ENCODE data around the gene ROR1.
"Not testable (repeated sequence)": the region's sequence is repeated elsewhere in the genome, so short reads cannot be mapped to it uniquely, and the experiment has no call there.

The ROR1 gene

DNA sequence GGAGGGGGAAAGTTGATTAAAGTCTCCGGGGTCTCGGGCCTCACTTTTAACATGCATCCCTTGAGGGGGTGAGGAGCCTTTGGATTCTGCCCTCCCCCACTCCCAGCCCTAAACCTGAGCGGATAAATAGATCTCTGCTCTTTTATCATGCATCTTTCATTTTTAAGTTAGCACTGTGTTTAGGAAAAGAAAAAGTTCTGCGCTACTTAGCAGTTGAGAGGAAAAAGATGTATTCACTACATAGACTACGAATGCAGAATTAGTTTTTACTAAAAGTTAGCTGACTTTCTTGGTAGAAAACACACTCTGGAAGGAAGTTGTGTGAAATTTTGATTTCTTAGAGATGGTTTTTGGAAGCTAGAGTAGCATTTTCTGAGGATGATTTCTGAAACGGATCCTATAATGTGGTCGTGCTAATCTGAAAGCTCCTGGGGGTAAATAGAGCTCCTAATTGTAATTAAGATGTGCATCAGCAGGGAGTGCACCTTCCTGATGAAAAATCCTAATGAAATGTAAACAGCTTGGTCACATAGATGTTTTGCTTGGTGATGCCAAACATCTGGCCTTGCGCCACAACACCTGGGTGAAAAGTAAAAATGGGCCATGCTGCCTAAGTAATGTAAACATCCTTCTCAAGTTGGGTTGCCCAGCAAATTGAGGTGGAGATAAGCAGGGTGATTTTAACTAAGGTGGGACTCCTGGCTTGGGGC is 1.8 kb downstream of the ROR1 start:
- no peaks in the 10 kb centered on the region for H3K36me3 ChIP-seq (ENCODE audit: insufficient read depth, low read length)
- no peaks in the 10 kb centered on the region for H3K9me3 ChIP-seq (ENCODE audit: control insufficient read depth, insufficient read depth, low read length)
- H3K4me1 ChIP-seq (ENCODE audit: insufficient read depth, low read length): peaks cover 59% of the 10 kb centered on the region
- peak overlapping the region; percentile 76 for H3K9ac ChIP-seq (ENCODE audit: low read depth, low read length)

DNA sequence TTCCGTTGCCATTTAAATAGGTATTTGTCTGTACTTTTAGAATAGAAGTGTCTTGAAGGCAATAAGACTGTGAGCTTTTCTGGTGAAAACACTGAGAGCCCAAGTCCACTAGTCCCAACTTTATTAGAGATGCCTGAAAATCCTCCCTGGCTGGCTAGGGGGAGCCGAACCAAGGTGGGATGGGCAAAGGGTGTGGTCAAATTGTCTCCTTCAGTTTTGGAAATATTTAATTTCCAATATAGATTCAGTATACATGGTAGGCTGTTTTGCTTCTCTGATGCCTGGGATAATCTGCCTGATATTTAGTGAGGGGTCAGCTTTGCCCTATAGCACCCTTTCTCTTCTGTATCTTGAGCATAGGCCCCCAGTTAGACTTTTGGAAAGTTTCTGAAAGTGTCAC is 3.5 kb downstream of the ROR1 start:
- no peaks in the 10 kb centered on the region for H3K36me3 ChIP-seq (ENCODE audit: insufficient read depth, low read length)

DNA sequence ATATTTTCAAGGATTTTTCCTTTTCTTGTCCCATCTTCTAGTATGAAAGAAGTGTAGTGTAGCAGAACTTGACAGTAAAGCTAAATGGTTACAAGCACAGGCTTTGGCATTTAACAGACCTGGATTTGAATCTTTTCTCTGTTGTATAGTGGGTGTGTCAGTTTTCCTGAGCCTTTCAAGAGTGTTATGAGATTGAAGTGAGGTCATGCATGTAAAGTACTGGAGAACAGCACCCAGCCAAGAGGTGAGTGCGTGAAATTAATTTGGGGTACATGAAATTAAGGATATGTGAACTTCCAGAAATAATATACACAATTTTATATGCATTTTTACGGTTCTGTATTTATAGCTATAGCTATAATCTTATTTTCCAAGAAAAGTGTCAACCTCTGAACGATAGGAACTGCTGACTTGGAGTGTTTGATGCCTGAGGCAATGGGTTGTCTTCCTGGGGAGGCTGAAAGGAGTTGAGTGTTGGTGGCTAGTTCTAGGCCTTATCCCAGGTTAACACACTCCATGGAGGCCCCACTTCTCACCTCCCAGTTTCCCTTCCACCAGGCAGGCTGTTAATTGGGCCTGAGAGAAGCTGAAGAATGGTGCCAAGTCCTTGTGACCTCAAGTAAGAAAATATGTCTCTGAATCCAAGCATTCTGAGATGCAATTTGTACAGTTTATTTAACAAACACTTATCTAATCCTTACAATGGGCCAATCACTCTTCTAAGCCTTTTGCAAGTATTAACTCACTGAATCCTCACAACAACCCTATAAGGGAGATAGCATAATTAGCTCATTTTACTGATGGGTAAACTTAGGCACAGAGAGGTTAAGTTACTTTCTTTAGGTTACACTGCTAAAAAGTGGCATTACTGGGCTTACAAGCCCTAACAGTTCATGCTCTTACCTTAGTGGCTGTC is 4.4 kb downstream of the ROR1 start:
- Histone ChIP-seq H3K9ac (ENCODE audit: low read depth, low read length) (no peak overlapping the region), H3K36me3 (ENCODE audit: insufficient read depth, low read length) (no peaks in the 10 kb centered on the region), H3K9me3 (ENCODE audit: control insufficient read depth, insufficient read depth, low read length) (no peaks in the 10 kb centered on the region), H3K4me1 (ENCODE audit: insufficient read depth, low read length) (peaks cover 70% of the 10 kb centered on the region)

More for the DNA sequence above, 3.5 kb downstream of the ROR1 start:
- no peaks in the 10 kb centered on the region for H3K9me3 ChIP-seq (ENCODE audit: control insufficient read depth, insufficient read depth, low read length)
- peaks cover 70% of the 10 kb centered on the region for H3K4me1 ChIP-seq (ENCODE audit: insufficient read depth, low read length)
- H3K9ac ChIP-seq (ENCODE audit: low read depth, low read length): no peak overlapping the region

DNA sequence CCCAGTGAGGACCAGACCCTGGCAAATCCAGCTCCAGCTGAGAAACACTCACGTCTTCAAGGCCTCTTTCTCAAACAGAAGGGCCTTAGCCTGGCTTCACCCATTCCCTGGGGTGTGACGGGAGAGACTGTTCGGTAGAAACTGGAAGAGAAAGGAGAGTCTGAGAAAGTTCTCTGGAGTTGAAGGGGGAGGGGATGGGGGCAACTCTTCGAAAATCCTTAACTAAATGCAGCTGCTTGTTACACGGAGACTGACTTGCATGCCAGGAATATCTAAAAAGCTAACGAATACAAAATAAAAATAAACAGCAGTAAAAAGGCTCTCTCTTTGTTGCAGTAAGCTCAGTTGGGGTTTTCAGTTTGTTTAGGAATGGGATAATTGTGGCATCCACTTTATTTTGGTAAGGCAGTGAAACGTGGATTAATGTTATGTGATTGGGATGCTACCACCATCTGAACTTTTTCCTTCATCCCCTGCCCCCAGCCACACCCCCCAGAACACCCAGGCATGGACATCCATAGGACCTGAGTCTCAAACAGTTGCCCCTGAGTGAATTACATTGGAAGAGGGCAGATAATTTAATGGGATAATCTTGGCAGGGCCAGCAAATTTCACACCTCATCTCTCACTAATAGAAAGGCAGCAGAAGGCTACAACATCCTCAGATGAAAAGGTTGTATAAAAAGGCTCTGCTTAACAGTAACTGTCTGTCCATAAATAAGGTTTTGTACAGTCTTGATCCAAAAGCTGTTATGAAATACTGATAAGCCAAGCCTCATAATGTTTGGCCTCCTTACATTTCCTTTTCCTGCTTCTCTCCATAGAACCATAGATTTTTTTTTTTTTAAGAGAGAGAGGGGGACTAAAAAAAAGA is 5.8 kb downstream of the ROR1 start:
- H3K4me1 ChIP-seq (ENCODE audit: insufficient read depth, low read length): peaks cover 79% of the 10 kb centered on the region
- peak overlapping the region; percentile 5; the same call in 1 of the 2 replicates for H3K9ac ChIP-seq (ENCODE audit: low read depth, low read length)
- no peaks in the 10 kb centered on the region for H3K9me3 ChIP-seq (ENCODE audit: control insufficient read depth, insufficient read depth, low read length)
- H3K36me3 ChIP-seq (ENCODE audit: insufficient read depth, low read length): no peaks in the 10 kb centered on the region

DNA sequence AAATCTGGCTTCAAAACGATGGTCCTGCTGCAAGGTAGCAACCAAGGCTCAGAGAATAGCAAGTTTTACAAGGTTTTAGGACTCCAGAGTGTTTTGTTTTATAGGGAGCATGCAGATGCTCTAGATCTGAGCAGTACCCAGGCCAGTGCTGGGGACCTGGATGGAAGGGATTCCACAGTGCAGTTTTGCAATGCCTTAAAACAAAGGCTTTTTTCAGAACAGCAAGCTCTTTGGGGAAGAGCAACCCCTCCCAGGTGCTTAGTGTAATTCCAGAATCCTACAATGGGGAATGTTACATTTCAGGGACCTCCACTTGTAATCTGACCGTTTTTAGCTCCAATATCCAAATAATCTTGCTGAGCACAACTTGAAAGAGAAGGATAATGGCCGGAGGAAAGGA is 6.7 kb downstream of the ROR1 start:
- H3K4me1 ChIP-seq (ENCODE audit: insufficient read depth, low read length): peaks cover 86% of the 10 kb centered on the region
- no peak overlapping the region for H3K9ac ChIP-seq (ENCODE audit: low read depth, low read length)
- H3K36me3 ChIP-seq (ENCODE audit: insufficient read depth, low read length): no peaks in the 10 kb centered on the region
- no peaks in the 10 kb centered on the region for H3K9me3 ChIP-seq (ENCODE audit: control insufficient read depth, insufficient read depth, low read length)

DNA sequence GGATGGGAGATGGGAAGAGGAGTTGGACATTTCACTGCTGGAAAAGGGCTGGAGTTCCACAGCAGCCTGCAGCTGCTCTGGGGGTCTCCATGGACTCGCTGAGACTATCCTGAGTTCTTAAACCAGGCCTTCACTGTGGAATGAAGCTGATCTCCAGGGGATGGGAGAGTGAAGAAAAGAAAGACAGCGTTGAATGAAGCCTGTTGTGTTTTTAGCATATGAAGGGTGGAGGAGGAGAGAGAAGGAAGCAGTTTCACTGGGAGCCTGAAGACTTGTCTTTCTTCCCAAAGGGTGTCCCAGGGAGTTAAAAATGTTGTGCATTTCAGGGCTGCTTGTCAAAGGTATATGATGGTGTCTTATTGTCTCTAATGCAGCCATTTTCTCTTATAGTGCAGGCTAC is 9.2 kb downstream of the ROR1 start:
- H3K36me3 ChIP-seq (ENCODE audit: insufficient read depth, low read length): no peaks in the 10 kb centered on the region
- H3K9ac ChIP-seq (ENCODE audit: low read depth, low read length): peak overlapping the region; percentile 17
- H3K4me1 ChIP-seq (ENCODE audit: insufficient read depth, low read length): peaks cover 82% of the 10 kb centered on the region
- no peaks in the 10 kb centered on the region for H3K9me3 ChIP-seq (ENCODE audit: control insufficient read depth, insufficient read depth, low read length)

DNA sequence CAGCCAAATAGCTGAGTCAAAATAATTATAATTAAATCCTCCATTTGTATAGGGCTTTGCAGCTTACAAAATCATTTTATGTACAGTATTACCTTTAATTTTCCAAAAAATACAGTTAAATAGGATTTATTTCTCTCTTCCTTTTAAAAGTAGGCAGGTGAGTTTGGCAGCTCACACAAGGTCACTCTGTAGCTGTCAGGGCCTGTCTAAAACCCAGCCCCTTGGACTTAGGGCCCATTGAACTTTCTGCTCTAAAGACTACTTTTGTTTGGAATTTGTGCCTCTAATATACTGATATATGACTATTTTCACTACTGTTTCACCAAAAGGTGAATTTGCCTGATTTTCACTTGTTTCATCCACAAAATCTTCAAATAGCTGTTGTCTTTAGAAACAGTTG is 10.3 kb downstream of the ROR1 start:
- Histone ChIP-seq H3K4me1 (ENCODE audit: insufficient read depth, low read length) (peaks cover 77% of the 10 kb centered on the region), H3K36me3 (ENCODE audit: insufficient read depth, low read length) (no peaks in the 10 kb centered on the region), H3K9me3 (ENCODE audit: control insufficient read depth, insufficient read depth, low read length) (no peaks in the 10 kb centered on the region), H3K9ac (ENCODE audit: low read depth, low read length) (no peak overlapping the region)

DNA sequence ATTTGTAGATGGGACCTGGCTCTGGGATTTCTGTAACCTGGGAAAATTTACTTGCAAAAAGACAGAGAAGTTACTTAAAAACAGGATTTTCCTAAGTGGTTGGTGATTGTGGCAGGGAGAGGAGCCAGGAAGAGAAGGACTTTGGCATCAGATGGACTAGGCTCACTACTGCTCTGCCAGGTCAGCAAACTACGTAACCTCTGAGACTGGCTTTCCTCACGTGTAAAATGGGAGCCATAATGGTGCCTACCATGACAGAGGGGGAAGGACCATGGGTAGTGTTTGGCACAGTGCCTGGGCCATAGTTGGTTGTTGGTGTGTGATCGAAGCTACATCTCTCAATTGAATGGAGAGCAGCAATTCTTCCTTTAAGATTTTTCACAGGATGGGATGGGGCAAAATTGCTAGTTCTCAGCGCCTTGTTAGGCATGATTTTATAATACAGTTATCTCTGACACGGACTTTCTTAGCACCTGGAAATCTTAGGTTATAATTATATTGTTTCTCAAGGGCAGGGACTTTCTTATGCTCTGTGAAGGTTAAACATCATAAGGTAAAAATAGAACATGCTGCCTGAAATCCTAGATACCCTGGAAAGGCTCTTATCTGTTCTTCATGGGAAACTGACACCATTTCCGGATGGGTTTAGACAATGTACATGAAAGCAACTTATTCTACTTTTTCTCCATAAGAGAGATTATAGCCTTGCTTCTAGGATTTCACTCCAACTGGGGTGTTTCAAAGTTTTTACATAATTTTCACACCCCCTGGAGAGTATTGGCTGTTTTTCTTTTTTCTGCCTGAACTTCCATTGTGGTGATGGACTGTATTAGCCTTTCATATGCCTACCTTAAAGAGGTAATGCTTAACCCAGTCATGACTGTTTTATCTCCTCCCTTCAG is 10.9 kb downstream of the ROR1 start:
- no peaks in the 10 kb centered on the region for H3K9me3 ChIP-seq (ENCODE audit: control insufficient read depth, insufficient read depth, low read length)
- no peaks in the 10 kb centered on the region for H3K36me3 ChIP-seq (ENCODE audit: insufficient read depth, low read length)
- H3K9ac ChIP-seq (ENCODE audit: low read depth, low read length): no peak overlapping the region
- peaks cover 78% of the 10 kb centered on the region for H3K4me1 ChIP-seq (ENCODE audit: insufficient read depth, low read length)

DNA sequence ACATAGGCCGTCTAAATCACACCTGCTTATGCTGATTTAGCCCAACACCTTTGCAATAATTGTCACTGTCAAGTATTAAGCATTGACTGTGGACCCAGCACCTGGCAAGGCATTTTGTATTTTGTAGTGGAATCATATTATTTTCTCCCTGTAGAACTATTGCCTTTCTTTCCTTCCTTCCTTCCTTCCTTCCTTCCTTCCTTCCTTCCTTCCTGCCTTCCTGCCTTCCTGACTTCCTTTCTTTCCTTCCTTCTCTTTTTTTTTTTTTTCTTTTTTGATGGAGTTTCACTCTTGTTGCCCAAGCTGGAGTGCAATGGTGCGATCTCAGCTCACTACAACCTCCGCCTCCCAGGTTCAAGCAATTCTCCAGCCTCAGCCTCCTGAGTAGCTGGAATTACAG is 13.5 kb downstream of the ROR1 start:
- H3K4me1 ChIP-seq (ENCODE audit: insufficient read depth, low read length): peaks cover 77% of the 10 kb centered on the region
- H3K36me3 ChIP-seq (ENCODE audit: insufficient read depth, low read length); H3K9ac ChIP-seq (ENCODE audit: low read depth, low read length); H3K9me3 ChIP-seq (ENCODE audit: control insufficient read depth, insufficient read depth, low read length): not testable (repeated sequence)

DNA sequence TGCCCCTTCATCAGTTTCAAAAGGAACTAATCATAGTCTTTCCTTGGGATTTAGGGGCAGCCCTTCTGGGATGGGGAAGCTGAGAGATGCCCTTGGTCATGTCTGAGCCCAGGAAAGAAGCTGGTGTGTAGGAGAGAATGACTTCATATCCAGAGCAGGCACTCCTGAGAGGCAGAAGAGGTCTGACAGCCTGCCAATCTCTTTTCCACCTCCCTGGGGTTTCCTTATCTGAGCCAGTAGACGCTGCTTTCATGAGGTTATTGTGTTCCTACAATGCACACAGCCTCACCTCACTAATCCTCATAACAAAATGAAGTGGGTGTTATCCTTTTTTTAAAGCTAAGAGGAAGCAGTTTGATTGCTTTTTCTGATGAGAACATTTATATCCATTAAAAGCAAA is 14.1 kb downstream of the ROR1 start:
- Histone ChIP-seq H3K4me1 (ENCODE audit: insufficient read depth, low read length) (peaks cover 77% of the 10 kb centered on the region), H3K9me3 (ENCODE audit: control insufficient read depth, insufficient read depth, low read length) (no peaks in the 10 kb centered on the region), H3K36me3 (ENCODE audit: insufficient read depth, low read length) (no peaks in the 10 kb centered on the region), H3K9ac (ENCODE audit: low read depth, low read length) (no peak overlapping the region)

DNA sequence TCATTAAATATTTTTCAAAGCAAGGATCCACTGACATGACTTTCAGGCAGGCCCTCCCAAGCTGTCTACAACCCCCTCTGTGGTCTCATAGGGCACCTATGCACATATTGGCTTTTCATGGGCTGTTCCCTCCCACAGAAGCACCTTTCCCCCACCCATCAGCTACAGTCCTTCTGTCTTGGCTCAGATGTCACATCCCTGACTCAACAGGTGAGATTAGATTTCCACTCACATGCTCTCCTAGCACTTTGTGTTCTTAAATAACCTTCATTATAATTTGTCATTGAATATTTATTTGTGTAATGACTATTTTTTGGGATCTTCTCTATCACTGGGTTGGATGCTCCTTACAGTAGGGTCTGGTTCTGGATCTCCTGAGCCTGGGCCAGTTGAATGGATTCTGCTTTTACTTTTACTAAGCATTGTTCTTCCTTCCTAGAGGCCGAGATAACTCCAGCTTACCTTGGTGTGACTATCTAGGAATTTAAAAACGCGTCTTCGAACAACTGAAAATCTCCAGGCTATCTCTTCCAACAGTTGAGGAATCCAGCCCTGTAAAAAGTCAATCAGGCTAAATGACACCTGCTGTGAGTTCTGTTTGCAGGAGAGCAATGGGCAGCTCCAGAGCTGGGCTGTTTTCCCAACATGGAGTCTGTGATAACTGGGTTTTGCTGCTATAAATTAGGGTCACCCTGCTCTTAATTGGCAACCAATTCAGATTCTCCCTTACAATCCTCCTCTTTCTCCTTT is 16.2 kb downstream of the ROR1 start:
- peaks cover 70% of the 10 kb centered on the region for H3K4me1 ChIP-seq (ENCODE audit: insufficient read depth, low read length)
- H3K36me3 ChIP-seq (ENCODE audit: insufficient read depth, low read length): no peaks in the 10 kb centered on the region
- no peaks in the 10 kb centered on the region for H3K9me3 ChIP-seq (ENCODE audit: control insufficient read depth, insufficient read depth, low read length)
- no peak overlapping the region for H3K9ac ChIP-seq (ENCODE audit: low read depth, low read length)

DNA sequence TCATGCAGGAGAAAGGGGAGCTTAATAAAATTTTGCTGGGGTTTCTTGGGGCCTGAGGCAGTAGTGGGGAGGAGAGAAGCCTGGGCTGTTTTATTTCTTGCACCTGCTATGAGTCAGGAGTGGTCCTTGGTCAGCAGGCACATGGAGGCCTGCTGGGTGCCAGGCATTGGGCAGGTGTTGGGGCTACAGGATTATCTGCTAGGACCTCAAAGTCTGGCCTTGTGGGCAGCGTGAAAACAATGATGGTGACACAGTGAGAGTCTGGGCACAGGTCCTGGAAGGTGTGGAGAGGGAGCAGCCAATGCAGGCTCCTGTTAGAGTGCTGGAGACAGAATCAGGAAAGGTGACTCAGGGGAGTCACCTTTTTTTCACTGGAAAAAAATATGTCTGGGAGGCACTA is 17.2 kb downstream of the ROR1 start:
- Histone ChIP-seq H3K4me1 (ENCODE audit: insufficient read depth, low read length) (peaks cover 74% of the 10 kb centered on the region), H3K9me3 (ENCODE audit: control insufficient read depth, insufficient read depth, low read length) (no peaks in the 10 kb centered on the region), H3K36me3 (ENCODE audit: insufficient read depth, low read length) (no peaks in the 10 kb centered on the region), H3K9ac (ENCODE audit: low read depth, low read length) (no peak overlapping the region)

DNA sequence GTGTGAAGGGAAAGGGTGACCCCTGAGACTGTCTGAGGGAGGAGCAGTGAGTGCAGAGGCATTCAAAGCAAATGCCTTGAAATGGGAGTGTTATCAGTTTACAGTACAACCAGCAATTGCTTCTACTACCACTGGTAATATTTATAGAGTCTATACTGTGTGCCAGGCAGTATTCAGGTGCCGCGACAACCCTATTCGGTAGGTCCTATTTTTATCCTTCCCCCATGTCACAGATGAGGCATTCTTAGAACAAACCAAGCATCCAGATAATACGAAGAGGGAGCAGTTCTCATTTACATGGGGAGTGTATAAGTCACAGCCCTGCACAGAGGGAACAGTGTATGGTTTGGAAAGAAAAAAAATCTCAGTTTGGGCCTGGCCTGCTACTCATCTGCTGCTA is 18.3 kb downstream of the ROR1 start:
- Histone ChIP-seq H3K9ac (ENCODE audit: low read depth, low read length) (no peak overlapping the region), H3K4me1 (ENCODE audit: insufficient read depth, low read length) (peaks cover 80% of the 10 kb centered on the region), H3K9me3 (ENCODE audit: control insufficient read depth, insufficient read depth, low read length) (no peaks in the 10 kb centered on the region), H3K36me3 (ENCODE audit: insufficient read depth, low read length) (no peaks in the 10 kb centered on the region)

Data from ES-I3 (cell line).